Upper lobe of right lung (tissue), 1 donor: ENCODE data around the gene CBY1. TPM values are rescaled to one million over a fixed set of nuclear protein-coding genes. Genes with fewer than 3 reads are reported as not detected.

ENCODE experiments used
- ATAC-seq: fragments of 200-7000 bp; cut with Tn5 transposase; one replicate; pipeline ENCODE4 v1.9.1; 2020; ENCODE audit warnings: mild to moderate bottlenecking, moderate library complexity
- DNase-seq: peaks from one replicate; pipeline ENCODE4 v3.0.0-alpha.2; 2020
- H3K27ac ChIP-seq: fragments of 200-600 bp; one replicate; pipeline ENCODE4 v1.8.0; 2022
- H3K27me3 ChIP-seq: fragments of 200-600 bp; one replicate; pipeline ENCODE4 v1.8.0; 2022; ENCODE audit warnings: mild to moderate bottlenecking
- H3K36me3 ChIP-seq: fragments of 200-600 bp; one replicate; pipeline ENCODE4 v1.8.0; 2022
- H3K4me1 ChIP-seq: fragments of 200-600 bp; one replicate; pipeline ENCODE4 v1.8.0; 2022
- H3K4me3 ChIP-seq: fragments of 200-600 bp; one replicate; pipeline ENCODE4 v1.8.0; 2022; ENCODE audit warnings: mild to moderate bottlenecking
- H3K9me3 ChIP-seq: fragments of 200-600 bp; one replicate; pipeline ENCODE4 v1.8.0; 2022
- intact Hi-C: fragments of 100-400 bp; cut with DNase I; formaldehyde crosslinking; loops from one replicate; pipeline ENCODE4 v1.11.0; 2022
- total RNA-seq: library from RNA; stranded (reverse); fragmentation: NEBNext Ultra II Directional; extraction: Animal tissue kit (Norgen Biotek cat#: 25700); gene quantifications from one replicate; pipeline ENCODE4 v1.2.1, GENCODE V29; 2021
- TF ChIP-seq, protein P1 (sequence below): fragments of 200-600 bp; IDR thresholded peaks from one replicate; pipeline ENCODE4 v1.8.0; 2022; ENCODE audit warnings: antibody characterized with exemption
- donor health status: DM: no; HTN: yes; CAD: no; lungs with severe emphysema.

CBY1 gene
- total RNA-seq, 1 donor from 2014 or later = 34.6 TPM

DNA sequence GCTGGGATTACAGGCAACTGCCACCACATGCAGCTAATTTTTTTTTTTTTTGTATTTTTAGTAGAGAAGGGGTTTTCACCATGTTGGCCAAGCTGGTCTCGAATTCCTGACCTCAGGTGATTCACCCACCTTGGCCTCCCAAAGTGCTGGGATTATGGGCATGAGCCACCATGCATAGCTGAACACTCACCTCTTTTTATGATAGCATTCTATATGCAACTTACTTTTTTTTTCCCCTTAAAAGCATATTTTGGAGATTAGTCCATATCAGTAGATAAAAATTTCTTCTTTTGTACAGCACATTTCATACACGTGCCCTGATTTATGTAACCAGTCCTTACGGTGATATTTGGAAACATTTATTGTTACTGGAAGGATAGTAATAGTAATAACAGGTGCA lies 63.9 kb downstream of the CBY1 start:
- DNase-seq = no peak
- H3K9me3 ChIP-seq = no peaks in the 10 kb centered on the region
- H3K4me3 ChIP-seq = no peak overlapping the region
- no peaks in the 10 kb centered on the region for H3K27me3 ChIP-seq
- H3K4me1 ChIP-seq = no peaks in the 10 kb centered on the region
- intact Hi-C loops = no loop called here
- no peak for ATAC-seq
- no peak overlapping the region for H3K27ac ChIP-seq
- peaks cover 75% of the 10 kb centered on the region for H3K36me3 ChIP-seq
- TF ChIP-seq, protein P1, sequence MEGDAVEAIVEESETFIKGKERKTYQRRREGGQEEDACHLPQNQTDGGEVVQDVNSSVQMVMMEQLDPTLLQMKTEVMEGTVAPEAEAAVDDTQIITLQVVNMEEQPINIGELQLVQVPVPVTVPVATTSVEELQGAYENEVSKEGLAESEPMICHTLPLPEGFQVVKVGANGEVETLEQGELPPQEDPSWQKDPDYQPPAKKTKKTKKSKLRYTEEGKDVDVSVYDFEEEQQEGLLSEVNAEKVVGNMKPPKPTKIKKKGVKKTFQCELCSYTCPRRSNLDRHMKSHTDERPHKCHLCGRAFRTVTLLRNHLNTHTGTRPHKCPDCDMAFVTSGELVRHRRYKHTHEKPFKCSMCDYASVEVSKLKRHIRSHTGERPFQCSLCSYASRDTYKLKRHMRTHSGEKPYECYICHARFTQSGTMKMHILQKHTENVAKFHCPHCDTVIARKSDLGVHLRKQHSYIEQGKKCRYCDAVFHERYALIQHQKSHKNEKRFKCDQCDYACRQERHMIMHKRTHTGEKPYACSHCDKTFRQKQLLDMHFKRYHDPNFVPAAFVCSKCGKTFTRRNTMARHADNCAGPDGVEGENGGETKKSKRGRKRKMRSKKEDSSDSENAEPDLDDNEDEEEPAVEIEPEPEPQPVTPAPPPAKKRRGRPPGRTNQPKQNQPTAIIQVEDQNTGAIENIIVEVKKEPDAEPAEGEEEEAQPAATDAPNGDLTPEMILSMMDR = no peak

DNA sequence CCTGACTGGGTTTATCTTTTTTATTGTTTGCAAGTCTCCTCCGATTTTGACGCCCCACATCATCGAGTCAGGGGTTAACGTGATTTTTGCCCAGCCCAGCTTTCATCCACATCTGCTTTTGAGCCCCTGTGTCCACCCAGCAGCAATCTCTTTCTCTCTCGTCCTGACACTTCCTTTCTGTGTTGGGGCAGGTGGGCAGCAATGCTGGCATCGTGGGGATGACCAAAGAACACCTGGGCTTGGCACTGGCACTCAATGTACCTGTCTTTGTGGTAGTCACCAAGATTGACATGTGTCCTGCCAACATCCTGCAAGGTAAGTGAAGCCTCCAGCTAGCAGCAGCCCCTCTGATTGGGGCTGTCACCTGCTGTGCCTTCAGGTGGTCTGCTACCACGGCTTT lies 65.1 kb downstream of the CBY1 start:
- intact Hi-C loops = no loop called here
- DNase-seq = no peak
- no peak overlapping the region for H3K4me3 ChIP-seq
- no peaks in the 10 kb centered on the region for H3K4me1 ChIP-seq
- TF ChIP-seq, protein P1 = no peak
- no peaks in the 10 kb centered on the region for H3K27me3 ChIP-seq
- H3K27ac ChIP-seq = no peak overlapping the region
- peaks cover 78% of the 10 kb centered on the region for H3K36me3 ChIP-seq
- no peak for ATAC-seq
- no peaks in the 10 kb centered on the region for H3K9me3 ChIP-seq

Other genes starting within 250 kb of the CBY1 start
- gene KCNJ4, start 201.4 kb upstream of the CBY1 start, total RNA-seq = not detected
- 5.9 TPM for gene KDELR3, start 188.5 kb upstream of the CBY1 start, total RNA-seq
- gene DDX17, start 150.3 kb upstream of the CBY1 start, total RNA-seq = 480 TPM
- not detected for gene DMC1, start 86.5 kb upstream of the CBY1 start, total RNA-seq
- 0.98 TPM for gene FAM227A, start 246 bp upstream of the CBY1 start, total RNA-seq
- 51.6 TPM for gene TOMM22, start 25.3 kb downstream of the CBY1 start, total RNA-seq
- 52.1 TPM for gene JOSD1, start 44.3 kb downstream of the CBY1 start, total RNA-seq
- gene GTPBP1, start 49.3 kb downstream of the CBY1 start, total RNA-seq = 72.5 TPM
- 242 TPM for gene SUN2, start 99.4 kb downstream of the CBY1 start, total RNA-seq
- gene DNAL4, start 137.5 kb downstream of the CBY1 start, total RNA-seq = 16.0 TPM
- gene NPTXR, start 187.4 kb downstream of the CBY1 start, total RNA-seq = 6.3 TPM
- 61.6 TPM for gene CBX6, start 215.6 kb downstream of the CBY1 start, total RNA-seq